ENCODE measurements around the gene YJEFN3.

Gene YJEFN3

DNA sequence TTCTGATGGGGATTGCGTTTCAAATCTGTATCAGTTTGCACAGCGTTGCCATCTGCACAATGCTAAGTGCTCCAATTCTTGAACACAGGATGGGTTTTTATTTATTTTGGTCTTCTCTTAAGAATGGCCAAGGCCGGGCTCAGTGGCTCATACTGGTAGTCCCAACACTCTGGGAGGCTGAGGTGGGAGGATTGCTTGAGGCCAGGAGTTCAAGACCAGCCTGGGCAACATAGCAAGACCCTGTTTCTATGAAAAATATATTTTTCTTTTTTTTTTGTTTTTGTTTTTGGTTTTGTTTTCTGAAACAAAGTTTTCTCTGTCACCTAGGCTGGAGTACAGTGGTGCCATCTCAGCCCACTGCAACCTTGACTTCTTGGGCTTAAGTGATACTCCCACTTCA is 5.5 kb upstream of the YJEFN3 start:
- no peak for DNase-seq (ENCODE audit: low spot score)

DNA sequence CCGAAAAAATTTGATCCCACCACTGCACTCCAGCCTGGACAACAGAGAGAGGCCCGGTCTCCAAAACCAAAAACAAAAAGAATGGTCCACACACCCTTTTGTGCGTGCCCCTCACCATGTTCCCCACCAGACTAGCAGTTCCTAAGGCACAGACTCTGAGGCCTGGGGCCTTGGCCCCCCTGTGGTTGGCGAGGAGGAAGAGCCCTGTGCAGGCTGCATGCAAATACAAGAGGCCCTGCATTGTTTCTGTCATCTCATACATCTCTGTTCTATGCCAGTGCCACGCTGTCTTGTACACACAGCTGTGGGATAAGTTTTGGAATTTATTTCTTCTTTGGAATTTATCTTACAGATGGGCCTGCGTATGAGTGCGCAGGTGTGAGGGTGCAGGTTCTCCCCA is 4.7 kb upstream of the YJEFN3 start:
- no peak for DNase-seq (ENCODE audit: low spot score)

DNA sequence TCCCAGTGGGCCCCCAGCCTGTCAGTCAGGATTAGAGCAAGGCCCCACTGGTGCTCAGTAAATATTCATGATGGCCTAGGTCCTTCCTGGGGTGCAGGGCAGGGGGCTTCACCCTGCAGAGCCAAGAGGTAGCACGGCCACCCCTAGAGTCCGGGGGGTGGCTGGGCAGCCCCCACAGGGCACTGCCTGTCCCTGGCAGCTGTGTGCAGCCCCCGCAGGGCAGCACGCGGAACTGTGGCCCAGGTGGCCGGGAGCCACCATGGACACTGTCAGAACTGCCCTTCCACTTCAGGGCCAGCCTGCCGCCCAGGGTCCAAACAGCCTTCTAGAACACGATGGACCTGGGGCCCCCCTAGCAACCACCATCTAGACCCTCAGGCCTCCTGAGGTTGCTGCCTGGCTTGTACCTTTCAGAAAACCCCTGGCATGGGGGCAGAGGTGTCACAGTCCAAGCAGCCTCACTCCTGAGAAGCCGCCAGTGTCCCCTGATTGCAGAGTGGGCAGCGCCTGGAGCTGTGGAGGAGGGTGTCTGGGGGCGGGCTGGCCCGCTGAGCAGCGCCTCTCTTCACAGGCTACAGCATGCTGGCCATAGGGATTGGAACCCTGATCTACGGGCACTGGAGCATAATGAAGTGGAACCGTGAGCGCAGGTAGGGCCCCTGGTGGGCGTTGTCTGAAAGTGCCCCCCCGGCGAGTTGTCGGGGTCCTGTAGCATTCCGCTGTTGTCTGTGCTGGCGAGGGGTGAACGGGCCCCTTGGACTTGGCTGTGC is 2.9 kb upstream of the YJEFN3 start:
- no peak for DNase-seq (ENCODE audit: low spot score)

DNA sequence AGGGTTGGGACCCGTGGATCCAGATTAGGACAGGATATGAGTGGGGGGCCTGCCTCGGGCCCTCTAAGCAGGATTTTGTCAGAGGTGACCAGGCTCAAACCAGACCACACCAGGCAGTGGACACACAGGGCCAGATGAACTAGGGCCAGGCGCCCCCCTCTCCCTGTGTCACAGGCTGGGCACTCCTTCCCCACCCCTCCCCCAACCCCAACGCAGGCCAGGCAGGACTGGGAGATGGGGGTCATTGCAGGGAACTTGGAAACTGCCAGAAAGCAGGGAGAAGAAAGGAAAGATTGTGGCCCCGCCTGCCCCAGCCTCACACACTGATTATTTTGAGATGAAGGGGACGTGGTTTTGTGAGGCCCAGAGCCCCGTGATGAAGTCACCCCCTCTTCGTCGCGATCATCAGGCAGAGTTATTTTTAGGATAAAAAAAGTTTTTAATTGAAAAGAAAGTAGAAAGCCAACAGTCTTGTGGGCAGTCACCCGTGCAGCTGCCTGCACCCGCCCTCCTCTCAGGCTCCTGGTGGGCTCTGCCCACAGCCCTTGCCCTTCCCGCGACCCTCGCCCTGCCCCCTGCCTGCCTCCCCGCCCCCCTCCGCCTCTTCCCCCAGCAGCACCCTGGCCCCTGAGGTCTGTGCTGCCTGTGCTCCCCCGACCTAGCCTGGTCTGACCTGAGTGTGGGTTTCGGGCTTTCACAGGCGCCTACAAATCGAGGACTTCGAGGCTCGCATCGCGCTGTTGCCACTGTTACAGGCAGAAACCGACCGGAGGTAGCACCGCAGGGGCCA is 1.9 kb upstream of the YJEFN3 start:
- no peak for DNase-seq (ENCODE audit: low spot score)

DNA sequence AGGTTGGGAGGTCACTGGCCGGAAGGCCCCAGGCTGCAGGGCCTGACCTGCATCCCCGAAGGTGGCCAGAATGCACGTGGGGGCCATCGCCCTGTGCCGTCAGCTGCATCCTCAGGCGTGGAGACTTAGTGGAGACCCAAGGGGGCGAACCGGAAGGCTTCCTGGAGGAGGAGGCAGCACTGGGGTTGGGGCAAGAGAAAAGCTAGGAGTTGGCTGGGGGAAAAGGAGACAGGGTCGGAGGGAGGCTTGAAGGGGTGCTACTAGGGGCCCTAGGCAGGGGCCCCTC is 1.4 kb upstream of the YJEFN3 start:
- no peak for DNase-seq (ENCODE audit: low spot score)

DNA sequence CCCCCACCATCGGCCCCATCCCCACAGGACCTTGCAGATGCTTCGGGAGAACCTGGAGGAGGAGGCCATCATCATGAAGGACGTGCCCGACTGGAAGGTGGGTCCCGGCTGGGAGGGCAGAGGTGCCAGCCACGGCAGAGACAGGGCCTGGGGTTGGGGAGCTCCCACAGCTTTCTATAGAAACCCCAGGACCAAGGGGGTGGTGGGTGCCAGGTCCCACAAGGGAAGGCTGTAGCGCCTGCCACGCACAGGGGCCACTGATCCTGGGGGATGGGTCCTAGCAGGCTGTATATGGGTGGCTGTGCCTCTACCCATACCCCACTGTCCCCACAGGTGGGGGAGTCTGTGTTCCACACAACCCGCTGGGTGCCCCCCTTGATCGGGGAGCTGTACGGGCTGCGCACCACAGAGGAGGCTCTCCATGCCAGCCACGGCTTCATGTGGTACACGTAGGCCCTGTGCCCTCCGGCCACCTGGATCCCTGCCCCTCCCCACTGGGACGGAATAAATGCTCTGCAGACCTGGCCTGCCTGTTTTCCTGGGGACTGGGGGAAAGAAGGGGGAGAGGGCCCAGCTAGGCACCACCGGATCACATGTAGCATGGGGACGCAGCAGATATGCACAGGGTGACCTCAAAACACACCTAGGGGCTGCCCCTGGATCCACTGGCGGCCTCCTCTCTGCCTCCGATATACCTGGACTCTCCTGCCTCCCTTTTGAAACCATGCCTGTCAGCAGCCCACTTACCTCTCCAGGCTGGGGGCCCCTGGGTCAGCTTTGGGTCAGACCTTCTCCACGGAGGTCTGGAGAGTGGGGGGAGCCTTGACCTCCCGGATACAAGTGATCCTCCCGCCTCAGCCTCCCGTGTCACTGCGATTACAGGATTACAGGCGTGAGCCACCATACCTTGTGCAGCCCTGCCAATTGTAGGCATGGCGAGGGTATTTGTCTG is 761 bp upstream of the YJEFN3 start:
- DNase-seq (ENCODE audit: low spot score), result no peak

DNA sequence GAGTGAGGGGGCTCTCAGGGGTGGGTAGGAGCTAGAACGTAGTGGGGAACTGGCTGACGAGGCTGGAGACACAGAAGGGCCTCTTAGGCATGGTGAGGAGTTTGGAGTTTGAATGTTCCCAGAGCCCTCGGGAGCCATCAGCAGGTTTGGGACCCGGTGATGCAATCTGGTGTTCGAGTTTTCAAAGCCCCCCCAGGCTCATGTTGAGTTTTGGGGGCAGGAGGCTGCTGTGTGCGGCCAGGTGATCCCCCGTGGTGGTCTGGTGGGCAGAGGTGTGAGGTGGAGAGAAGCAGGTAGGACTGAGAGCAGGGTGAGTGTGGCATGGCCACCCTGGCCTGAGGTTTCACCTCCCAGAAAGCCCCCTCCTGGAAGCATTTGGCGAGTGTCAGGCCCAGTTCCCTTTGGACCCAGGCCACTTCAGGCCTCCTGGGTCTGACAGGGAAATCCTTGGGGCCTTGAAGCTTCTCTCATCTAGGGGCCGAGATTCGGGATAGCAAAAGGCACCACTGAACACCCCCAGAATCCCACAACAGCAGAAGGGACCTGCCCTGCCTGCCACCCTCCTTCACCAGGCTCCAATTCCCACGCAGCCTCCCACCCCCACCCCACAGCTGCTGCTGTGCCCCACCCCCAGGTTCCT is 1.2 kb downstream of the YJEFN3 start:
- no peak for DNase-seq (ENCODE audit: low spot score)

DNA sequence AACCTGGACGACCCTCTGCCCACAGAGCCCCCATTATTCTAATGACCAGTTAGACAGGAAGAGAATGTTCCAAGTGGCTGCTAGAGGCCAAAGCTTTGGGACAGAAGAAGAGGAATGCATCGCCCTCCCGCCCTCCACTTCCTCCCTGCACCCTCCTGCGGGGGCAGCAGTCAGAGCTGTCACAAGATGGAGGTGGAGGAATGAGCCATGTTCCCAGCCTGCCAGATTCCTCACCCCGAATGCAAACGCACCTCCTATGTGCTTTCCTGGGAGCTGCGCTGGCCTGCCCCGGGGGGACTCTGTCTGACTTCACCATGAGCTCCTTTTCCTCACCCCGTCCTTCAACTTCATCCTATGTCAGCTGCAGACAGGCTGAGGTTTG is 1.7 kb downstream of the YJEFN3 start:
- no peak for DNase-seq (ENCODE audit: low spot score)

DNA sequence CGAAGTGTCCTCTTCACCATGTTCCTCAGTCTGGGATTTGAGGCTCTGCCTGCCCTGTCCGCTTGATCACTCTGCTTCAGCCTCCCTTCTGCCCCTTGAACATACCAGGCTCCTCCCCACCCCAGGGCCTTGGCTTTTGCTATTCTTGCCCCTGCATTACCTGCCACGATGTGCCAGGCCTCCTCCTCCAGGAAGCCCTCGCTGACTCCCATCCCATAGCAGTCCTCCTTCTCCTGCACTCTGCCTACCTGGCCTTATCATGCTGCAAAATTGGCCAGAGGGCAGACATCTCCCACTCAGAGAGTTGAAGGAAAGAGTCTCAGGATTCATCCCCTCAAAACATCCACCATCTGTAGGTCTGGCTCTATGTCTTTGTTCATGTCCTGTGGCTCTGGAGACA is 2.2 kb downstream of the YJEFN3 start:
- DNase-seq (ENCODE audit: low spot score), result no peak

DNA sequence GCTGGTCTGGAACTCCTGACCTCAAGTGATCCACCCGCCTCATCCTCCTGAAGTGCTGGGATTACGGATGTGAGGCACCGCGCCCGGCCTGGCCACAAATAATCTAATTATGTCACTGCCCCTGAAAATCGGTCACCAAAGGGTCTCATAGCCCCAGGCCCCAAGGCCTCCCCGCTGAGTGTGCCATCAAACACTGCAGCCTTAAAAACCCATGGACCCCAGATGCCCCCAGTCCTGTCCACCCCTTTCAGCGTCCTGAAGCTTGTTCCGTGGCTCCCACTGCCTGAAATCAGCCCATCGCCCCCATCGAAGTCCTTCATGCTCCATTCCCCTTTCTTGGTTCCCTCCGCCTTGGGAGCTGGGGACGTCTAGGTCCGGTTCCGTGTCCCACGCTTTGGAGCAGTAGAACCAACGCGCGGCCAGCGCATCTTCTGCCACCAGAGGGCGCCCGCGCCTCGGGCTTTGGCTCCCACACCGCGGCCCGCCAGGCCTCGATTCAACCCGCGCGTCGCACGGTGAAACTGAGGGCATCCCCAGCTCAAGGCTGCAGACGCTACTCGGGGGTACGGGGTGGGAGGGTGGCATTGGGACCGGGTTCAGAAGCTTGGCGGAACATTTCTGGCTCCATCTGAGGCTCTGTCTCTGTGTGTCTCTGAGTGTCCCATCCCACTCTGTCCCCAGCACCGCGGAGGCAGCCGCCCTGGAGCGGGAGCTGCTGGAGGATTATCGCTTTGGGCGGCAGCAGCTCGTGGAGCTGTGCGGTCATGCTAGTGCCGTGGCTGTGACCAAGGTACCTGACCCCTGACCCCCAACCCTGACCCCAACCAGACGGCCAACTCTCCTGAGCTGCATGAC is 3.5 kb downstream of the YJEFN3 start:
- DNase-seq (ENCODE audit: low spot score), result peak; percentile 46

DNA sequence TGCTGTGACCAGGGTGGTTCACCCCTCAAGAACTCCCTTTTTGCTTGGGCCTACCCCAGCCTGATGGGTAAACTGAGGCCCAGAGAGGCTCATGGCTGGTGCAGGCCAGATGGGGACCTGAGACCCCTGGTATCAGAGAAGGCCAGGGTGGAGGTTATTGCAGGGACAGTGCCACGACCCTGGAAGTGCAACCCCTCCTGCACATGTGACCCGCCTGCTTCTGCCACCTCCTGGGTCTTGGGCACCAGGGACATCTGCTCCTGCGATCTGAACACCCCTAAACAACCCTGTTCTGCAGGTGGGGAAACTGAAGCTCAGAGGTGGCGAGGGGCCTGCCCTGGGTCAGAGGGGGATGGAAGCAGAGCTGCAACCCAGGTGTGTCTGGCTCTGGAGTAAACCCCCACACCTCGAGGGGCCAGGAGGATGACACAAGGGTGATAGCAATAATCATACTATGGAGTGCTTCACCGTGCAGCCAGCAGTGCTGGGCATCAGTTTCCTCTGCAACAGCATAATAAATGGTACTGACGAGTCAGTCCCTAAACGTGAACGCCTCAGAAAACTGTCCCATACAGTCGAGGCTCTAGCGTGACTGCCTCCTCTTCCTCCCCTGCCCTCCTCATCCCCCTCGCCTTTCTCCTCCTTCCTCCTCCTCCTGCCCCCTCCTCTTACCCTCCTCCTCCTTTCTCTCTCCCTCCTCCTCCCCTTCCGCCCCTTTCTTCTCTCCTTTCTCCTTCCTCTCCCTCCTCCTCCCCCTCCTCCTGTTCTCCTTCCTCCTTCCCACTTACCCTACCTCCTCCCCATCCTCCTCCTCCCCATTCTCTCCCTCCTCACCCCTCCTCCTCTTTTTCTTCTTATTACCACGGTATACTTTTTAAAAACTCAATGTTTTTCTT is 4.3 kb downstream of the YJEFN3 start:
- no peak for DNase-seq (ENCODE audit: low spot score)

DNA sequence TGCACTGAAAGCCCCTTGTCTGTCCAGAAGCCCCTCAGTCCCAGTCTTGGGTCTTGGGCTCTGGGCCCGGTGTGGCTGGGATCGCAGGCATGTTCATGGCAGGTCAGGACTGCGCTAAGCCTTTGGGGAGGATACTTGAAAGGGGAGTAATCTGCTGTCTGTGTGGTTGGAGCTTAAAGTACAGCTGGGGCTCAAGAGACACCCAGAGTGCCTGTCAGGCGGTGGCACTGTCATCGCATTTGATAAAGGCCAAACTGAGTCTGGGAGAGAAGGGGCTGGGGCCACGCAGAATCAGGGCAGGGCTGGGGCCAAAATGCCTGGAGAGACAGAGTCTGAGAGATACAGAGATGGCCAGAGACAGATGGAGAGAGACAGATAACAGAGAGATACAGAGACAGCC is 5.1 kb downstream of the YJEFN3 start:
- DNase-seq (ENCODE audit: low spot score), result no peak

DNA sequence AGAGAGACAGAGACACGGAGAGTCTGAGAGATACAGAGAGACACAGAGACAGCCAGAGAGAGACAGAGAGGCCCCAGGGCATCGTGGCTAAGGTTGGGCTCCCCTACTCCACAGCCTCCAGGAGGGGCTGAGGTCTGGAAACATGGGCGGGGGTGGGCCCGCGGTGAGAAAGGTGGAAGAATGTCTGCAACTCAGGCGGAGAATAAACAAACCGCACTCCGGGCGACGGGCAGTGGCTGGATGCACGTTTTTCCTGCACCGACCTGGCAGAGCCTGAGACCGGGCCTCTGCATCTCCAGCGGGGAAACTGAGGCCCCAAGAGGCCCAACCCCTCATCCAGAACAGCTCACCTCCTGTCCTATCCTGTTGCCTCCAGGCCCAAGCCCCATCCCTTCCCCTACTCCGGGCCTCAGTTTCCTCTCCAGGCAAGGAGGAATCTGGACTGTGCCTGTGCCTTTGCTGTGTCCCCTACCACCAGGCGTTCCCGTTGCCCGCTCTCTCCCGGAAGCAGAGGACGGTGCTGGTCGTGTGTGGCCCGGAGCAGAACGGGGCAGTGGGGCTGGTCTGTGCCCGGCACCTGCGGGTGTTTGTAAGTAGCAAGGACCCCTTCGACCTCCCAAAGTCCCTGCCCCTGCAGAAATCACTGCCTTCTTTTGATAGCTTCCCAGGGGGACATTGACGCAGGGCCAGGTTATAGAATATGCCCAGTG is 6.0 kb downstream of the YJEFN3 start:
- DNase-seq (ENCODE audit: low spot score), result no peak

DNA sequence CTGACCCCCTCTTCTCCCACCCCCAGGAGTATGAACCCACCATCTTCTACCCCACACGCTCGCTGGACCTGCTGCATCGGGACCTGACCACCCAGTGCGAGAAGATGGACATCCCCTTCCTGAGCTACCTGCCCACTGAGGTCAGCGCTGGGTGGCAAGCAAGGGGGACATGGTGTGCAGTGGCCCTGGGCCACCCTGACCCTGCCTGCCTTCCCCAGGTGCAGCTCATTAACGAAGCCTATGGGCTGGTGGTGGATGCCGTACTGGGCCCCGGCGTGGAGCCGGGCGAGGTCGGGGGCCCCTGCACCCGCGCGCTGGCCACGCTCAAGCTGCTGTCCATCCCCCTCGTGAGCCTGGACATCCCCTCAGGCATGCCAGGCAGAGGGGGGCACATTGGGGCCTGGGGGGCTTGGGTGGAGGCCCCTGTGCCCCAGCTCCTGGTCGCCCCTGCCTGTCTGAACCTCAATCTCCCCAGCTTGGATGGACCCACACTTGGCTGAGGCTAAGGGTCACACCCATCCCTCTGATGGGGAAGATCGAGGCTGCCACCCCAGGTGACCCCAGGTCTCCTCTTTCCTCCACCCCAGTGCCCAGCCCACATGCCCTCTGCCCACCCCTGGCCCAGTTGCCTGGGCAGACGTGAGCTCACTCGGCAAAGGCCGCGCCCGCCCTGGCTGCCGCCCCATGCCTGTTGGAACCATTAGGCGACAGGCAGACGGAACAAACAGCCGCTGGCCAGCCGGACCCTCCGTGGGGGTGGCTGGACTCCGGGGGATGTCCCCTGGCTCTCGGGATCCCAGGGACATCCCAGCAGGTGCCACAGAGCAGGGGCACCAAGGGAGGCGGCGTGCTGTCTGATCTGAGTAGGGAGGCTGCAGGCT is 6.8 kb downstream of the YJEFN3 start:
- DNase-seq (ENCODE audit: low spot score), result no peak

DNA sequence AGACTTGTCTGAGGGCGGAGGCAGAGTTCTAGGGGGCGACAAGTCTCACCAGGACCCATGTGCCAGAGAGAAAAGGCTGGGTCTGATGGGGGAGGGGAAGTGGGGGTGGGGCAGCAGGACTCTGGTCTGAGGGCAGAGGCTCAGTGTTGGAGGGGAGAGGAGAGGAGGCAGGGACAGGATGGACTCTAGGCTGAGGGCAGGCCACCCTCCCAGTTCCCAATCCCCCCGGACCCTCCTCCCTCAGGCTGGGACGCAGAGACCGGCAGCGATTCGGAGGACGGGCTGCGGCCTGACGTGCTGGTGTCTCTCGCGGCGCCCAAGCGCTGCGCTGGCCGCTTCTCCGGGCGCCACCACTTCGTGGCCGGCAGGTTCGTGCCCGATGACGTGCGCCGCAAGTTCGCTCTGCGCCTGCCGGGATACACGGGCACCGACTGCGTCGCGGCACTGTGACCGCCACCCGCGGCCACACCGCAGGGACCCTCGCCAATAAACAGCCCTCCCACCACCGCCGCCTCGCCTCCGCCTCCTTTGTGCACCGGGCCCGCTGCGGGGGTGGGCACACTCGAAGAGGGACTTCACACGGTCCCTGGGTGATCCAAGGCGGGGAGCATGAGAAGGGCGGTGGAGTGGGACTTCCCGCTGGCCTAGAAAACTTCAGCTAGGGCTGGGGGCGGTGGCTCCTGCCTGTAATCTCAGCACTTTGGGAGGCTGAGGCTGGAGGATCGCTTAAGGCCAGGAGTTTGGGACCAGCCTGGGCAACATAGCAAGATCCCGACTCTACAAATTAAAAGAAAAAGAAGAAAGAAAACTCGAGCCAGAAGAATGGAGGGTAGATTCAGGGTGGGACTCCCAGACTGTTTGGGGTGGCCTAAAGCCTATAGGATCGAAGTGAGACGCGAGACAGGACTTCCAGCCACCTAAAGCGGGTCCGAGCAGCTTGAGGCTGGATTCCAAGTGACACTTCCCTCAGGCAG is 8.7 kb downstream of the YJEFN3 start:
- DNase-seq (ENCODE audit: low spot score), result no peak

DNA sequence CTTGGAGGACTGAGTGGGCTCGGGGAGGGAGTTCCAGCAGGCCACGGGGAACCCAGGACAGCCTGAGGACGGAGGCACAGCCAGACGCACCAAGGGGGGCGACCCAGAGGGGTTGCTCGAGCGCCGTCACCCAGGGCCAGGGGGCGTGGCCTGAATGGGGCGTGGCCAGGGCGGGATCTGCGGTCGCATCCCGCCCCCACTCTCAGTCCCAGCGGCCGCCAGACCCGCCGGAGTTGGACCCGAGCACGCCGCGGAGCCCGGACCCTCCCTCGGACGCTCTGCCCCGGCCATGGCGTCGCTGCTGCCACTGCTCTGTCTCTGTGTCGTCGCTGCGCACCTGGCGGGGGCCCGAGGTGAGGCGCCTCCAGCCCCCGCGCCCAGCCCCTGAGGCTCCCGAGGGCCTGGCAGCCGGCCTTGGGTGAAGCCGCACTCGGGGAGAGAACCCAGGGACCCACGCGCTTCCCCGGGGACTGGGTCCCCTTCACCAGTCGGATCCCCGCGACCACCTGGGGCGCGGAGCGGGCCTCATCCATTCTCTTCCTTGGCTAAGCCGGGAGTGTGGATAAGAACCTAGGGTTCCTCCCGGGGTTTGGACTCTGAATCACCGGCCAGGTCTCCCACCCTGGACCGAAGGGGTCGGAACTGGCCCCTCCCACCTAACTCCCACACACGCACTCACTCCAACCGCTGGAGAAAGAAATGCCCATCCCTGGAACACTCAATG is 9.5 kb downstream of the YJEFN3 start, which contains the start of gene CILP2:
Gene CILP2 (plus strand): TSS at position 205 of the 724 bp plus-strand sequence. CDS start 85 bp downstream, at position 290.
- no peak for DNase-seq (ENCODE audit: low spot score)

DNA sequence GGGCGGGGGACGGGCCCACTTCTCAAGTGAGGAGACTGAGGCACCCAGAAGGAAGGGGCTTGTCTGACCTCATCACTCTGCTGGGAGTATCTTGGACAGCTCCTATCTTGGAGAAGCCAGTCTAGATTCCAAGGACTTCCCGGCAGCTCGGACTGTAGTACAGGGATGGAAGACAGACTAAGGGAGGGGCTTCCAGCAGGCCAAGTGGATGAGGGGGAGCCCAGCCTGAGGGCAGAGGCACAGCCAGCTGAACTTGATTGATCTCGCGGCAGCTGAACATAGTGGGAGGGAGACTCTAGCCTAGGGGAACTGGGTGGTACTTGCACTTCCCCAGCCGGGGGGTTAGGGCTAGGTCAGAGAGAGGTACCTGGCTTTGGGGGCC is 10.1 kb downstream of the YJEFN3 start:
- no peak for DNase-seq (ENCODE audit: low spot score)
